OCI-LY7 (cell line): ENCODE data around the gene NPC2. TPM values are rescaled to one million over a fixed set of nuclear protein-coding genes. Genes with fewer than 3 reads are reported as not detected.

ENCODE experiments used
- BruUV-seq: library from RNA; stranded (reverse); fragments of 400-500 nt; replicated peaks from 2 replicates; lab custom pipeline; 2021; lab: Mats Ljungman, UMichigan
- CTCF ChIA-PET: fragments of 300-600 bp; sonication (Branson Sonifier 250); formaldehyde crosslinking; loops from one replicate; lab custom pipeline; 2022; ENCODE audit warnings: antibody characterized with exemption; ENCODE audit not compliant: unreplicated experiment; lab: Charles Lee
- POLR2A ChIA-PET: fragments of 300-600 bp; sonication (Branson Sonifier 250); formaldehyde crosslinking; loops from one replicate; lab custom pipeline; 2022; ENCODE audit warnings: antibody characterized with exemption; lab: Charles Lee
- DNase-seq: peaks from one replicate; pipeline ENCODE4 v3.0.0-alpha.2; 2015; ENCODE audit warnings: low spot score
- H2AFZ ChIP-seq: fragments of 200-600 bp; sonication (generic), shearing (Covaris generic); 2 replicates; pipeline ENCODE4 v1.6.1; 2014; ENCODE audit warnings: mild to moderate bottlenecking, antibody characterized with exemption, low read length, moderate library complexity
- H3K27ac ChIP-seq: fragments of 200-600 bp; sonication (generic); 2 replicates; pipeline ENCODE4 v1.5.1; 2014; ENCODE audit warnings: mixed run types, low read depth, mild to moderate bottlenecking, moderate library complexity, low read length, inconsistent platforms; ENCODE audit not compliant: poor library complexity, severe bottlenecking
- H3K36me3 ChIP-seq: fragments of 200-600 bp; sonication (generic); 2 replicates; pipeline ENCODE4 v1.6.1; 2014; ENCODE audit warnings: mild to moderate bottlenecking, antibody characterized with exemption, low read length, moderate library complexity, mixed read lengths; ENCODE audit not compliant: insufficient read depth
- H3K4me1 ChIP-seq: fragments of 200-600 bp; sonication (generic); 2 replicates; pipeline ENCODE4 v1.5.1; 2014; ENCODE audit warnings: mild to moderate bottlenecking, low read length; ENCODE audit not compliant: insufficient read depth, poor library complexity, severe bottlenecking
- H3K4me2 ChIP-seq: fragments of 200-600 bp; sonication (generic); 2 replicates; pipeline ENCODE4 v1.6.1; 2014; ENCODE audit warnings: mild to moderate bottlenecking, low read length
- H3K4me3 ChIP-seq: fragments of 200-600 bp; sonication (generic); 2 replicates; pipeline ENCODE4 v1.5.1; 2014; ENCODE audit warnings: mild to moderate bottlenecking, low read depth, low read length; ENCODE audit not compliant: poor library complexity, severe bottlenecking
- H3K79me2 ChIP-seq: fragments of 200-600 bp; sonication (generic); 2 replicates; pipeline ENCODE4 v1.6.1; 2016; ENCODE audit warnings: low read depth, mild to moderate bottlenecking, low read length, moderate library complexity, mixed read lengths; ENCODE audit not compliant: insufficient read depth
- H3K9me2 ChIP-seq: fragments of 200-600 bp; sonication (generic); 2 replicates; pipeline ENCODE4 v1.6.1; 2016; ENCODE audit warnings: mild to moderate bottlenecking, low read length, mixed read lengths; ENCODE audit not compliant: insufficient read depth
- H3K9me3 ChIP-seq: fragments of 200-600 bp; sonication (generic); 2 replicates; pipeline ENCODE4 v1.6.1; 2014; ENCODE audit warnings: mild to moderate bottlenecking, mixed run types, low read length, mixed read lengths
- H4K20me1 ChIP-seq: fragments of 200-600 bp; sonication (generic); 2 replicates; pipeline ENCODE4 v1.6.1; 2014; ENCODE audit warnings: mild to moderate bottlenecking, antibody characterized with exemption, low read length, moderate library complexity, mixed read lengths; ENCODE audit not compliant: insufficient read depth
- CTCF ChIP-seq: fragments of 200-600 bp; sonication (generic); conservative IDR thresholded peaks from 2 replicates; pipeline ENCODE4 v1.5.1; 2014; ENCODE audit warnings: mild to moderate bottlenecking, antibody characterized with exemption, low read length, moderate library complexity, mixed read lengths
- EZH2phosphoT487 ChIP-seq: fragments of 200-600 bp; sonication (generic); IDR thresholded peaks from 2 replicates; pipeline ENCODE4 v1.6.1; 2018; ENCODE audit warnings: low read depth, borderline replicate concordance, mild to moderate bottlenecking, mixed run types, antibody characterized with exemption, low read length, moderate library complexity, mixed read lengths
- intact Hi-C: fragments of 100-400 bp; cut with micrococcal nuclease; formaldehyde crosslinking; loops from one replicate; pipeline ENCODE4 v1.10.0; 2022; ENCODE audit not compliant: unreplicated experiment
- total RNA-seq, 2 experiments: library from RNA; depleted of rRNA in 1 of 2; stranded (reverse); fragments of >200 nt in 1 of 2; shearing (Covaris generic) in 1 of 2; gene quantifications; 2 replicates each; pipeline ENCODE4 v1.2.3, GENCODE V29; 2014 to 2022

NPC2 gene
- total RNA-seq, 2 experiments from 2014 or later, result 37.8 to 80.8 TPM

GRCh38 chr14:74507085-74507484 is 14.0 kb upstream of the NPC2 start:
- H3K9me2 ChIP-seq, result no peaks in the 10 kb centered on the region
- no peak overlapping the region for H2AFZ ChIP-seq
- ChIA-PET POLR2A (interaction anchor here (0.6 to 1.3 kb wide), 3 partner anchors 9 to 413 kb away, joined by 3 read pairs; no protein-coding TSS in a partner anchor), CTCF (no interaction called here)
- DNase-seq, result no peak
- H3K4me3 ChIP-seq, result no peak overlapping the region
- TF ChIP-seq CTCF (no peak), EZH2phosphoT487 (no peak)
- peaks cover 9% of the 10 kb centered on the region for H3K4me1 ChIP-seq
- no peaks in the 10 kb centered on the region for H3K36me3 ChIP-seq
- no TSS peak for BruUV-seq
- intact Hi-C loops, result no loop called here
- no peak overlapping the region for H3K27ac ChIP-seq
- no peak overlapping the region for H3K4me2 ChIP-seq
- H3K79me2 ChIP-seq, result no peaks in the 10 kb centered on the region
- no peaks in the 10 kb centered on the region for H3K9me3 ChIP-seq
- no peaks in the 10 kb centered on the region for H4K20me1 ChIP-seq

DNA sequence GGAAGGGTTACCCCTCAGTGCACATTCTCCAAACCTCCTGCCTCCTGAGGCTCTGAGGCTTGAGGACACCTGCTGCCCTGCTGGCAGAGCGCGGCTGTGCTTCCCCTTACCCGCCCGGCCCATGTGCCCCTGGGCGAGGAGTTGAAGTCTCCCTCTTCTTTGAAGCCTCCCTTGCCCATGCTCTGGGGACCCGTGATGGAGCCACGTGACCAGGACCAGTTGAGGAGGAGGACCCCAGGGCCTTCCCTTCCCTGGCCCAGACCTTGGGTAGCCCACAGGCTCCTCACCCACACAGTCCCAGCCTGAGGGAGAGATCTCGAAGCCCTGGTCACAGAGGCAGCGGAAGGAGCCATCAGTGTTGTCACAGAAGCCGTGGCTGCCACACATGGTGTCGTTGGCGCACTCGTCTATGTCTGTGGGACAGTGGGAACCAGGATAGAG is 13.3 kb upstream of the NPC2 start:
- POLR2A ChIA-PET, result no interaction called here
- H3K4me1 ChIP-seq, result peaks cover 9% of the 10 kb centered on the region
- CTCF ChIA-PET, result no interaction called here
- DNase-seq, result peak; percentile 66
- no peaks in the 10 kb centered on the region for H3K9me3 ChIP-seq
- H3K4me3 ChIP-seq, result no peak overlapping the region
- no peak overlapping the region for H3K27ac ChIP-seq
- no peak overlapping the region for H2AFZ ChIP-seq
- TF ChIP-seq EZH2phosphoT487, result no peak
- no peak for TF ChIP-seq CTCF
- H3K4me2 ChIP-seq, result peak overlapping the region; percentile 13; the same call in 1 of the 2 replicates
- intact Hi-C loops, result no loop called here
- H3K36me3 ChIP-seq, result no peaks in the 10 kb centered on the region
- no TSS peak for BruUV-seq
- no peaks in the 10 kb centered on the region for H4K20me1 ChIP-seq
- H3K9me2 ChIP-seq, result no peaks in the 10 kb centered on the region
- no peaks in the 10 kb centered on the region for H3K79me2 ChIP-seq

DNA sequence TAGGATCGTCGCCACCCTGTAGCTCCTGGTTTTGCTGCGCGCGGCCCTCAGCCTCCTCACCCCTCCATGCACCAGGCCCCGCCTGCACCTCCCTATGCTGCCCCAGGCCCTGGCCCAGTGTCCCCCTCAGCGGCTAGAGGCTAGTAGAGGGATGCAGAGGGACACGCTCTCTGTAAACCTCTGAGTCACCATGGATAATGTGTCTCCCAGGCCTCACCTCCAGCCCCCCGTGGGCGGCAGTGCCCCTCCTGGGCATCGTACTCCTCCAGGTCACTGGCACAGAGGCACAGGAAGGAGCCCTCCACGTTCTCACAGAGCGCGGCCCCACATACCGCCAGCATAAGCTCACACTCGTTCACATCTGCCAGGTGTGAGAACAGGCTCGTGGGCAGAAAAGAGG is 12.7 kb upstream of the NPC2 start:
- H3K4me1 ChIP-seq, result peaks cover 9% of the 10 kb centered on the region
- intact Hi-C loops, result no loop called here
- H3K27ac ChIP-seq, result no peak overlapping the region
- H3K4me3 ChIP-seq, result no peak overlapping the region
- no peaks in the 10 kb centered on the region for H4K20me1 ChIP-seq
- no peak for TF ChIP-seq EZH2phosphoT487
- no peak for TF ChIP-seq CTCF
- DNase-seq, result peak; percentile 22
- H3K9me2 ChIP-seq, result no peaks in the 10 kb centered on the region
- H3K9me3 ChIP-seq, result no peaks in the 10 kb centered on the region
- ChIA-PET CTCF (interaction anchor here (0.7 kb wide), 1 partner anchor 116 kb away, joined by 6 read pairs; no protein-coding TSS in a partner anchor), POLR2A (interaction anchor here (0.6 kb wide), 1 partner anchor 104 kb away, joined by 3 read pairs; no protein-coding TSS in a partner anchor)
- H3K36me3 ChIP-seq, result no peaks in the 10 kb centered on the region
- H2AFZ ChIP-seq, result no peak overlapping the region
- H3K79me2 ChIP-seq, result no peaks in the 10 kb centered on the region
- peak overlapping the region; percentile 13; the same call in 1 of the 2 replicates for H3K4me2 ChIP-seq
- BruUV-seq, result no TSS peak
